HG03575 (cell line): ENCODE results near the gene SORL1-AS1.

Experiments used
- ATAC-seq: cut with Tn5 transposase; IDR thresholded peaks from one replicate; pipeline ENCODE4 v1.9.1; 2021; ENCODE audit not compliant: unreplicated experiment, insufficient number of reproducible peaks, low FRiP score; ENCODE audit errors: extremely low read depth

The SORL1-AS1 gene

DNA sequence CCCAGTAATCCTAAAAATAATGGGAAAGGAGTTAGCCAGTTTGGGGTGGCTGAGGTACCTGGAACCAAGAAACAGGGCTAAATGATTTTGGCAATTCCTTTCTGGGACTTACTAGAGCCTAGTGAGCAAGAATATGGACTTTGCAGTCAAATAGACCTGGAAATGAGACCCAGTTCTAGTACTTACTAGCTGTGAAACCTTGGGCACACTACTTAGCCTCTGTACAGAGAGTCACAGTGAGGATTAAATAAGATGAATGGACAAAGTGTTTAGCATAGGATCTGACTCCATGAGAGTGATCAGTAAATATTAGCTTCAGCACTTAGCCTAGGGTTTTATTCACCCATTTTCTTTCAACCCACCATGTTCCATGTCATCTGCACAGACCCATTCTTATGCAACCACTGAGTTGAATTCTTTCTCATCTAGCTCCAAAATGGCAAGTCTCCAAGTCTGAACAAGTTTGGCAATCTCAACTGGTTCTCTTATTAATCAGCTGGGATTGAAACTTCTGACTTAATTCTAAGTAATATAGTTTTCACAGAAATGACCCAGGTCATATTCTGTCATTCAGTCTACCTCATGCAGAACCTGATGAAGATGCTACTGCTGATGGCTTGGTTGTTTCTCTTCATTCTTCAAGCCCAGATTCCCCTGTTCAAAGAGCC is 15.6 kb downstream of the SORL1-AS1 start:
- ATAC-seq, result no peak

DNA sequence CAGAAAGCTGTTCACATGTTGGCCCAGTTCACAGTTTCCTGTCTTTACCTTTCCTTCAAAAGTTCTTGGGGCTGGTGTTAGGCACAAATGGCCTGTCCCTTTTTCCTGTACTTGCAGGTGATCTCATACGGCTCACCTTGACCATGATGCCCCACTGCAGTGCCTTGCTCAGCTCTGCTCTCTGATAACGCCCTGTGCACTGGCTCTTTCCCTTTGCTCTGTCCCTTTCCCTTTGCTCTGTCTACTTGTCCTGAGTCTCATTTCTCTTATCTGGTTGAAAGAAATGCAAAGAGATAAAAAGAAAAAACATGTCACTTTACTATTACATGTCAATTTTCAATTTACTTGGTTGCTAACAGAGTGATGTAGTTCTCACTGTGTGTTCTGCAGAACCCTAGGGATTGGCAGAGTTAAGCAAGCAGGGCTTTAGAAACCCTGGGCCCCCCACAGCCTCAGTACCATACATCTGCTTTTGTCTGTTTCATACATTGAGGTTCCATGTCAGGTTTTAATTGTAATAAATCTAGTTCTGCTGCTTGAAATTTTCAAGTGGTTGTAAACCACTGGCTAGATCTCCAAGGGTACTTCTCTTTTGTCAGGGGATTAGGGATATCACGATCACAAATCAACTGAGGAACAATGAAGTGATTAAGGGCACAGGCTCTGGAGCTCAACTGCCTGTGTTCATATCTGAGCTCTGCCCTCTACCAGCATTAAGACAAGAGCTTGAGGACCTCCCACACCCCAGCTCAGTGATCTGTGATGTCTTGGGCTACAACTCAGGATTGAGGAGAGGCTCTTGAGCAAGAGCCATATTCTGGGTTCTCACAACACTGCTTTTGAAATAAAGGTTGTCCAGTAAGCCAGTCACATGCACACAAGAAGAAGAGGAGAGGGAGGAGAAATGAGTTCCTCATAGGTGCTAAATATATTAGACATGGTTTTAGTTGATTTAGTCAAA is 16.9 kb downstream of the SORL1-AS1 start:
- ATAC-seq, result no peak

DNA sequence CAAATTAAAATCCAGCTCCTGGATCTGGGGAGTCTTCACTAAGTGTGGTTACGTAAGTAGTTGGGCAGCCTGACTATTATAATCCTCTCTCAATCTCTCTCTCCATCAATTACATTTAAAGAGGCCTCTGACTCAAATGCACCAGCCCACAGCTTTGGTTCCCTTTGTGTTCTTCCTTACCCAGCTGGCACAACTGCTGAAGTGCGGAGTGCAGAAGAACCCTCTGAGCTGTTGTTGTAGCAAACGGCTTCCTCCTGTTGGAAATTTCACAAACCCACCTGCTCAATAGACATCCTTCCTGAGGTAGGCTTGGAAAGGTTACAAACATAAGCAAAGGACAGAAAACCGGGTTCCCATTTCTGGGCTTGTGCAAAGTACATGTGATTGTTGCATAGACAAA is 17.6 kb downstream of the SORL1-AS1 start:
- ATAC-seq, result no peak

DNA sequence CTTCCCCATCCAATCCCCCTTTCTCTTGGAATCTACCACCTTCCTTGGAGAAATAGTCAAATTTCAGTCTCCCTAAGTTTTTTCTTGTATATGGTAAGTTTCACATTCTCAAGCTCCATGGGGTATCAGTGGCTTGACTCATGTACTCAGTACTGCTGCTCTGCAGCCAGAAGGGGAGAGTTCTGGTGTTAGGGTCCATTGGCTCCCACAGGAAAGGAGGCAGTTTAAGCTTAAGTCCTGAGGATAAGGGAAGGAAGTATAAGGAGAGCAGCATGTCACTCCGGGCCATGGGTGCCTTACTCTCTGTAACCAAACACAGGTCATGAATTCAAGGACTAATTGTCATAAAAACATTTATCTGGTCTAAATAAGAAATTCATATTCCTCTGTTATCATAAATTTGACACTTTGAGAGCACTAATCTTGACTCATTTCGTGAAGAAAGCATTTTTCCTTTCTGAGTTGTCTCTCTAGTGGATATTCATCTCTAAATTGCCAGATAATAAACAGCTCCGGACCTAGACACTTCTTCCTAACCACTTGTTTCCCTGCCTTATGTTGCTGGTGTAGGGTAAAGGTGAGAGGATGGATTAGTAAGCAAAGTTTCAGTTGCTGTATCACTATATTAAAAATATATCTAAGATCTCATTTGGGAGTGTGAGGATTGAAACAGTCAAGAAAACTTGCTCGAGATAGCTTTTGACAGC is 20.8 kb downstream of the SORL1-AS1 start:
- ATAC-seq, result no peak

DNA sequence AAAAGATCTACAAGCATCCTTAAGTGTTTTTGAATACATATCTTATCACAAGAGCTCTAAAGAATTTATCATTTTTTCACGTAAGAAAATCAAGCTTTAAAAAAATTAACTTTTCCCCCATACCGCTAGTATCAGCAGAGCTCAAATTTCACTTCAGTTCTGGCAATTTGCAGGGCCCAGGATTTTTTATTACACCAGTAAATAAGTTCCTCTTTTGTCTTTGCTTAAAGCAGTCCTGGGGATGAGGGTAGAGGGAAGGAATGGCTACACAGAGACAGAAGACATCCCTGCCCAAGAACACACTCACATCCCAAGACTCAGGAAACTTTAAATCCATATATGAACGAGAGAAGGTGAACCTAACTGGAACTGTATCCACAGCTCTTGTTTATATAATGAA is 23.2 kb downstream of the SORL1-AS1 start:
- ATAC-seq, result no peak

DNA sequence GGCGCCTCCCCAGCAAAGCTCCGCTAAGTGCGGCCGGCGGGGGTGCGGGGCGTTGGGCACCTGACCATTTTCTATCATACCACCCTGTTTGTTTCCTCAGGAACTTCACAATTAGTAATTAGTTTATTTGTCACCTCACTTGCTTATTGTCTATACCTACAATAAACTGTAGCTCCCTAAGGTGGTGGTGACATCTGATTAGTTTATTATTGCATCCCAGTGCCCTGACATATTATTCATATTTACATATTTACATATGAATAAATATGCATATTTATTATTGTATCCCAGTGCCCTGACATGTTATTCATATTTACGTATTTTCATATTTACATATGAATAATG is 25.4 kb downstream of the SORL1-AS1 start:
- ATAC-seq, result no peak

DNA sequence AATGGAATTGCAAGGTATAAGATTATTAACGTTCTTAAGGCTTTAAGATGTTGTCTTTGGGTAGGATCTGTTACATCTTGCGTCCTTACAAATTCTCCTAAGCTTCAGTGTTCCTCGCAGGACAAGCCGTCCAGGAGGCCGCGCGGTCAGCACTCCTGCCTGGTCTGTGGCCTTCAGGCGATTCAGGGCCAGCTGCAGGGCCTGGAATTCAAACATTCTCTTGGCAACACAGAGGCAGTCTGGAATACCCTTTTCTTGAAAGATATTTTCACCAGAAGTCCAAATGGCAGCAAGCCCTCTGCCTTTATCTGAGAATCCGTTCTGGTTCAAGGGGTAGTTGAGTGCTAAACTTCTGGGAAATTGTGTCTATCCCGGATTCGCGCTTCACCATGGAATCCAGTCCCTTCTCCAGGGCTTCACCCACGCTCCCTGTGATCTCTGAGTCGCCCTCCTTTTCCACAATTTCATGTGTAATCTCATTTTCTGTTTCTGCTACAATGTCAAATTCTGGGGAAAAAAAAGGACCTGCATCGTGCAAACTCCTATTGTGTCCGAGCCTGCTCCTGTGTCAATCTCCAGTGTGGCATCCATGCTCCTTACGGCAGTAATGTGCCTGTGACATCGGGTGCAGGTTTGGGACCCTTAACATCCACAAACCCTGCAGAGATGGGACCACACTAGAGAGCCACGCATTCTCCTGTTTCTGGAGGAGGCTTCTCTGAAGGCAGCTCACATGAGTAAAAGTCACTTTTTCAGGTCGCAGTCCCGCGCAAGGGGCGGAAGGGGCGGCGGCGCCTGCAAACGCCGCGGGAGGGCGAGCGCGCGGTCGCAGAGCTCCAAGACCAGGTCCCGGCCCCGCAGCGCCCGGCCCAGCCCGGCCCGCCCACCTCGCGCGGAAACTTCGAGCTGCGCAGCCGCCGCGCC is 26.0 kb downstream of the SORL1-AS1 start:
- ATAC-seq, result no peak

DNA sequence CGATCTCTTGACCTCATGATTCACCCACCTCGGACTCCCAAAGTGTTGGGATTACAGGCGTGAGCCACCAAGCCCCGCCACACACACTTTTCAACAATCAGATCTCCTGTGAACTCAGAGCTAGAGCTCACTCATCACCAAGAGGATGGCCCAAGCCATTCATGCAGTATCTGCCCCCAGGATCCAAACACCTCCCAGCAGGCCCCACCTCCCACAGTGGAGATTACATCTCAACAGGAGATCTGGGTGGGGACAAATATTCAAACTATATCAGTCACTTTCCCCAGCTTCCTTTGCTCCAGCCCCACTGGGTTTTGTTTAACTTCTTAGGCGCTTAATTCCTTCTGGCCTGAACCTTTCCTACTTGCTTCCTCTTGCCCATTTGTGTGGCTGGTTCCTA is 26.9 kb downstream of the SORL1-AS1 start:
- no peak for ATAC-seq

DNA sequence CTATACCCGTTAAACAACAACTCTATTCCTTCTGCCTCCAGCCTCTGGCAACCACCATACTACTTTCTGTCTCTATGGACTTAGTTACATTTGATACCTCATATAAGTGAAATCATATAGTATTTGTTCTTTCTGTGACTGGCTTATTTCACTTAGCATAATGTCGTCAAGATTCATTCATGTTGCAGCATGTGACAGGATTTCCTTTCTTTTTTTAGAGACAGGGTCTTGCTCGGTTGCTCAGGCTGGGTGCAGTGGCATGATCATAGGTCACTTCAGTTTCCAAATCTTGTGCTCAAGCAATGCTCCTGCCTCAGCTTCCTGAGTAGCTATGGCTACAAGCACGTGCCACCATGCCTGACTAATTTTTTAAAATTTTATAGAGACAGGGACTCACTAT is 30.1 kb downstream of the SORL1-AS1 start:
- ATAC-seq, result no peak

DNA sequence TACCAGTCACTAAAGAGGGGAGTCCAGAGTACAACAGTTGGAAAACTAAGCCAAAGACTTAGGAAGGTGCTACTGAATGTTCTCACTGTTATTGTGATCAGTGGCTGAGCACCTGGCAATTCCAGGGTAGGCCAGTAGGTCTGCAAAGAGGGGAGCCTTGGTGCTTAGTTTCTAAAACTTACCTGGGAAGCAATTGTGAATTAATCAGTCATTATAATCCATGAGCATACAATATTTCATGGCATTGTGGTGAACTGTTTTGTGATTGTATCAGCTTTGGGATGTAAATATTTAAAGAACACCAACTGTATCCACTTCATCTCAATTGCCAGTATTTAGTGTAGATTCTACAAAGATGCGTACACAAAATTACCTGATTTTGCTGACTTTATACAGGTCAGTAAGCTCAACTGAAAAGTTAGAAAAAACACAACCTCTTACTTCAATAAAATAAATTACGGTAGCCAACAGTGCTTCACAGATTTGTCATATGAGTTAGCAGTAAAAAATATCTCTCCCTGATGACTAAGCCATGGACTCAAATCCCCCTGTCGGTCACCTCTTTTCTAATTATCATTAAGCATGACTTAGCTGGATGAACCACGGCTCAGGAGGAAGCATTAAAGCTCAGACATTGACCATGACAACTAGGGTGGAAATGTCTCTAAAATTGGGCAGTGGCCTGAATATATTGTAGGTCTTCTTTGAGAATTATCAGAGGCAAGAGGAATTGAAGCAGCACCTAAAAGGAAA is 31.4 kb downstream of the SORL1-AS1 start:
- ATAC-seq, result no peak

DNA sequence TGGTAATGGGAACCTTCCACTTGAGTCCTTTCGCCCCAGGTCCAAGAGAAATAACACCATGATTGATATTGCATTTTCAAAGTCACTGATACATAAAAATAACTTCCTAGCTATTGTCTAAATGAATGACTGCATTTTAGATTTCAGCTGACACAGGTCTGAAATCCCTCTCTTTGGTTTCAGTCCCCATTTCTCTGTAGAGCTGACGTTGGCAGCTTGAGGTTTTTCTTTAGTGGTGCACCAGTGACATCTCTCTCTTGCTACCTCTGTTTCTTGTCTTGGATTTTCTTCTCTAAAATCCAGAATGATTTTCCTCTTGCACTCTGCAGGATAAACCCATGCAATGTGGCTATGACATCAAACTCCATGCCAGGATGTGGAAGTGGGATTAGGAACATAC is 32.4 kb downstream of the SORL1-AS1 start:
- no peak for ATAC-seq

DNA sequence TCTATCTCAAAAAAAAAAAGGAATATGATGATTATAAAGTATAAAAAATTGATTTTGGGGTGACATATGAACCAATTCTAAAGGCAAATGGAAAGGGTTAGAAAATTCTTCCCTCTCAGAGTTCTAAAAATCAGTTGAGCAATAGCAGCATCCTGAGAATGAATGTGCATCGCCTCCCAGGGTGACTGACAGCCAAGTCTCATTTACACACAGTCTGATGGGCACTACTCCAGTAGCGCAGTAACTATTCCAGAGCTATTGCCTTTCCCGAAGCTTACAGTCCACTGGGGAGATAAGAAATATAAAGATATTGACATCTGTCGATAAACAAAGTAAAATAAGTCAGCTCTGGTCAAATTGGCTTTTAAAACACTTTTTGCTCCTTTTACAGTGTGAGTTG is 32.9 kb downstream of the SORL1-AS1 start:
- ATAC-seq, result no peak

DNA sequence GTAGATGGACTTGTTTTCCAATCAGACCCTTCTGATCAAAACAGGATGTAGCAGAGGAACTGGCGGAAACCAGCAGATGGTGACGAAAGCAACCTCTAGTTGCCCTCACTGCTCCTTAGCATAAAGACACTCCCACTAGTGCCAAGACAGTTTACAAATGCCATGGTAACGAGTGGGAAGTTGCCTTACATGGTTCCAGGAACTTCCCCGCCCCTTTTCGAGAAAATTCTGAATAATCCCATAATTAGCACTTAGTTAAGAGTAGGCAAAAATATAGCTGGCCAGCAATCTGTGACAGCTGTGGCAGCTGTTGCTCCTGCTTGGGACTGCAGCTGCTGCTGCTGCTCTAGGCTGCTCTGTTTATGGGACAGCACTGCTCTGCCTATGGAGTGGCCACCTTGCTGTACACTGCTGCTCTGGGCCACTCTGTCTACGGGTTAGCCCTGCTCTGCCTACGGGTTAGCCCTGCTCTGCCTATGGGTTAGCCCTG is 34.1 kb downstream of the SORL1-AS1 start:
- ATAC-seq, result no peak

DNA sequence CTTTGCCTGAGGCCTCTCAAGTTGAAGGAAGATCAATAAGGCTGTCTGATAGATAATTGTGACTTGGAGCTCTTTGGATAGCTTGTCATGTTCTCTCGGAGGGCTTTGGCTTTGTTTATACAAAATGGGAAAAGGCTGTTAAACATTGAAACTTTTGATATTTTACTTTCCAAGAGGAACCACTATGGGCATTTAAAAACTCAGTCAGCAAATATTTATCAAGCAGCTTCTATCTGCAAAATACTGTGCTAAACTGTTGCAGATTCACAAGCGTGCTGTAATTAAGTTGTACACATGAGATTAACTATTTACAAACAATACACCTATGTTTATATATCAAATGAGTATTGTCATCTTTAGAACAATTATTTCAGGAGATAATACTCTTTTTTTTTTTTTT is 35.2 kb downstream of the SORL1-AS1 start:
- no peak for ATAC-seq

DNA sequence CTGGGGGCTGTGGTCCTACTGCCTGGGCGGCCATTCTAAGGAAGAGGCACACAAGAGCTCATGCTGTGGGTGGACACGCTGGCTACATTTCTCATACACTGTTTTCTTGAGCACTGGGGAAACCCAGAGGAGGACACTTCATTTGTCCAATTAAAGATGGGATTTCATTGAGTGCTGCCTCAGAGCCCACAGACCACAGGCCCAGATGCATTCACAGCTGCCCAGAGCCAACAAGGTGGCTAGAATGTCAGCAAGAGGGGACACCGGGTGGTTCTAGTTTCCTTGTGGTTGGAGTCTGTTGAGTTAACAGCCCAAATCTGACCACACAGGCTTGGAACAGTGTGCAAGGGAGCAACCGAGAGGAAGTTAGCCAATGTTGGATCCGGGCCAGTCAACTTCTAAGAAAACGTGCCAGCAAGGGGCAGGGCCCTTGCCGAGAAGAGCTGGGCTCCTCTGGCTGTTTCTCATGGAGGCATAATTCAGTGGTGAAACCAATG is 35.7 kb downstream of the SORL1-AS1 start:
- ATAC-seq, result no peak

DNA sequence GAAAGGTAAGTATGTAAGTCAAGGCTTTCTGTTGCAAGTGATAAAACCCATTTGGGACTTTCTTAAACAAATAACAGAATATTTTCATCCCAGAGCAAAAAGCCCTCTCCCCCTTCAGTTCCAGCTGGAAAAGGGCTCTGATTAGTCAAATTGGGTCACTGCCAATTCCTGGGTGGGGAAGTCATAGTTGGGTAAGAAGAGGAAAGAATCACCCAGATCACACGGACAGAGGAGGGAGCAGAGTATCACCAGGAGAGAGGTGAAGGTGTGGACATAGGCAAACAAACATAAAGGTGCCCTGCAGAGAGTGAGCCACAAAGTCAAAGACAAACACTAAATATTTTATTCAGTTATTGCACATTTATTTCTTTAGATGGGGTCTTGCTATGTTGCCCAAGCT is 36.9 kb downstream of the SORL1-AS1 start:
- no peak for ATAC-seq

DNA sequence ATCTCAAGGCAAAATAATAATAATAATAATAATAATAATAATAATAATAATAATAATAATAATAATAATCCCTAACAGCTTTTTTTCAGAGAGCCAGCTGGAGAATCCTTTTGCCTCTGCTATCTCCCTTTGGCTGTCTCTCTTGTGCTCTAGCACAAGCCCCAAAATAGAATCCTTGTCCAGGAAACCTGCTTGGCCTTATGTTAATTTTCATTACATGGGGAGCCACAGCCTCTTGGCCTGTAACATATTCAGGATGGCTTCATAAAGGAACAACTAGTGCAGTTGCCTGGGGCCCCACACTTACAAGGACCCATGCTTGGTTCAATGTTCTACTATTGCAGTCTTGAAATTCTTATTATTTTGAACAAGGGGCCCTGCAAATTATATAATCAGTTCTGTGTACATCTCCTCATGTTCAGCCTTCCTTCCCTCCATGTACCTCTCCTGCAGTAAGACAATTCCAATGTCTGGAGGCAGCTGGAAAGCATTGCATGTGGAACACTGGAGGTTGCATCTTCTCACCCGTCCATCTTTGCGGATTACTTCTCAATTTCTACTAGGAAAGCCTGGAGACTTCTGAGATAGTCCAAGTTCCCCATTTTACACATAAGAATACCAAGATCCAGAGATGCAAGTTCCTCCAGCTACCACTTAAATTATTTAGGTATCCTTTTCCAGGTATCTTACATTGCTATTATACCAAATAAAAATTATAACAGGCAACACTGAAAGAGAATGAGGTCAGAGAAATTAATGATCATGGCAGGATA is 38.4 kb downstream of the SORL1-AS1 start:
- no peak for ATAC-seq
